ENCODE data around the gene SLC27A4.

SLC27A4 gene

GRCh38 chr9:128392302-128393144 lies 52.2 kb downstream of the SLC27A4 start:
- Mint-ChIP-seq H3K9me3 (no peaks in the 10 kb centered on the region), H3K4me3 (no peak overlapping the region), H3K27me3 (no peaks in the 10 kb centered on the region), H3K4me1 (no peaks in the 10 kb centered on the region), H3K27ac (ENCODE audit: low read depth) (no peak overlapping the region), H3K36me3 (ENCODE audit: insufficient read depth) (peaks cover 13% of the 10 kb centered on the region)
- ATAC-seq (replicated peaks; ENCODE audit: extremely low read depth, poor library complexity, severe bottlenecking) (no peak), DNase-seq (ENCODE audit: low spot score in 2 of 2) (no peak)

- Mint-ChIP-seq H3K4me1 (no peaks in the 10 kb centered on the region), H3K27ac (ENCODE audit: low read depth) (no peak overlapping the region), H3K4me3 (no peak overlapping the region), H3K9me3 (no peaks in the 10 kb centered on the region), H3K36me3 (ENCODE audit: insufficient read depth) (peaks cover 13% of the 10 kb centered on the region), H3K27me3 (no peaks in the 10 kb centered on the region)
- ATAC-seq (replicated peaks; ENCODE audit: extremely low read depth, poor library complexity, severe bottlenecking) (no peak), DNase-seq (ENCODE audit: low spot score in 2 of 2) (no peak)
Measured at GRCh38 chr9:128393145-128393775, 52.9 kb downstream of the SLC27A4 start.

- DNase-seq (ENCODE audit: low spot score in 2 of 2) (no peak), ATAC-seq (replicated peaks; ENCODE audit: extremely low read depth, poor library complexity, severe bottlenecking) (no peak)
- no peaks in the 10 kb centered on the region for H3K4me1 Mint-ChIP-seq
- H3K9me3 Mint-ChIP-seq: no peaks in the 10 kb centered on the region
- no peak overlapping the region for H3K27ac Mint-ChIP-seq (ENCODE audit: low read depth)
- H3K36me3 Mint-ChIP-seq (ENCODE audit: insufficient read depth): peaks cover 11% of the 10 kb centered on the region
- no peaks in the 10 kb centered on the region for H3K27me3 Mint-ChIP-seq
- H3K4me3 Mint-ChIP-seq: no peak overlapping the region
Measured at GRCh38 chr9:128393970-128394369, 53.6 kb downstream of the SLC27A4 start.

- H3K36me3 Mint-ChIP-seq (ENCODE audit: insufficient read depth): peaks cover 10% of the 10 kb centered on the region
- no peaks in the 10 kb centered on the region for H3K9me3 Mint-ChIP-seq
- no peaks in the 10 kb centered on the region for H3K4me1 Mint-ChIP-seq
- DNase-seq (ENCODE audit: low spot score in 2 of 2) (no peak), ATAC-seq (replicated peaks; ENCODE audit: extremely low read depth, poor library complexity, severe bottlenecking) (no peak)
- H3K27me3 Mint-ChIP-seq: no peaks in the 10 kb centered on the region
- H3K27ac Mint-ChIP-seq (ENCODE audit: low read depth): no peak overlapping the region
- no peak overlapping the region for H3K4me3 Mint-ChIP-seq
Measured at GRCh38 chr9:128394379-128395168, 54.2 kb downstream of the SLC27A4 start.

- Mint-ChIP-seq H3K36me3 (ENCODE audit: insufficient read depth) (peaks cover 5% of the 10 kb centered on the region), H3K4me1 (no peaks in the 10 kb centered on the region), H3K27ac (ENCODE audit: low read depth) (no peak overlapping the region), H3K4me3 (no peak overlapping the region), H3K9me3 (no peaks in the 10 kb centered on the region), H3K27me3 (no peaks in the 10 kb centered on the region)
- no peak for DNase-seq (ENCODE audit: low spot score in 2 of 2)
- no peak for ATAC-seq (replicated peaks; ENCODE audit: extremely low read depth, poor library complexity, severe bottlenecking)
Measured at GRCh38 chr9:128396970-128397613, 56.8 kb downstream of the SLC27A4 start.

GRCh38 chr9:128397831-128398230 lies 57.5 kb downstream of the SLC27A4 start:
- ATAC-seq (replicated peaks; ENCODE audit: extremely low read depth, poor library complexity, severe bottlenecking) (no peak), DNase-seq (ENCODE audit: low spot score in 2 of 2) (no peak)
- H3K9me3 Mint-ChIP-seq: no peaks in the 10 kb centered on the region
- H3K4me3 Mint-ChIP-seq: no peak overlapping the region
- H3K36me3 Mint-ChIP-seq (ENCODE audit: insufficient read depth): peaks cover 5% of the 10 kb centered on the region
- no peaks in the 10 kb centered on the region for H3K4me1 Mint-ChIP-seq
- peaks cover 4% of the 10 kb centered on the region for H3K27me3 Mint-ChIP-seq
- H3K27ac Mint-ChIP-seq (ENCODE audit: low read depth): no peak overlapping the region

GRCh38 chr9:128399861-128400260 lies 59.5 kb downstream of the SLC27A4 start:
- H3K9me3 Mint-ChIP-seq: no peaks in the 10 kb centered on the region
- H3K36me3 Mint-ChIP-seq (ENCODE audit: insufficient read depth): peaks cover 2% of the 10 kb centered on the region
- peaks cover 10% of the 10 kb centered on the region for H3K27me3 Mint-ChIP-seq
- ATAC-seq (replicated peaks; ENCODE audit: extremely low read depth, poor library complexity, severe bottlenecking) (no peak), DNase-seq (ENCODE audit: low spot score in 2 of 2) (no peak)
- H3K4me1 Mint-ChIP-seq: no peaks in the 10 kb centered on the region
- H3K4me3 Mint-ChIP-seq: no peak overlapping the region
- H3K27ac Mint-ChIP-seq (ENCODE audit: low read depth): no peak overlapping the region

- Mint-ChIP-seq H3K27ac (ENCODE audit: low read depth) (no peak overlapping the region), H3K4me1 (no peaks in the 10 kb centered on the region), H3K9me3 (no peaks in the 10 kb centered on the region), H3K36me3 (ENCODE audit: insufficient read depth) (no peaks in the 10 kb centered on the region), H3K4me3 (no peak overlapping the region), H3K27me3 (peaks cover 43% of the 10 kb centered on the region)
- DNase-seq (ENCODE audit: low spot score in 2 of 2): no peak
- ATAC-seq (replicated peaks; ENCODE audit: extremely low read depth, poor library complexity, severe bottlenecking): no peak
Measured at GRCh38 chr9:128404560-128404959, 64.2 kb downstream of the SLC27A4 start.

- ATAC-seq (replicated peaks; ENCODE audit: extremely low read depth, poor library complexity, severe bottlenecking): no peak
- DNase-seq (ENCODE audit: low spot score in 2 of 2): no peak
- H3K36me3 Mint-ChIP-seq (ENCODE audit: insufficient read depth): no peaks in the 10 kb centered on the region
- no peaks in the 10 kb centered on the region for H3K9me3 Mint-ChIP-seq
- peaks cover 43% of the 10 kb centered on the region for H3K27me3 Mint-ChIP-seq
- H3K27ac Mint-ChIP-seq (ENCODE audit: low read depth): no peak overlapping the region
- H3K4me3 Mint-ChIP-seq: no peak overlapping the region
- no peaks in the 10 kb centered on the region for H3K4me1 Mint-ChIP-seq
Measured at GRCh38 chr9:128405077-128405779, 64.9 kb downstream of the SLC27A4 start.

GRCh38 chr9:128405780-128406171 lies 65.4 kb downstream of the SLC27A4 start:
- DNase-seq (ENCODE audit: low spot score in 2 of 2): no peak
- Mint-ChIP-seq H3K27me3 (peaks cover 45% of the 10 kb centered on the region), H3K4me1 (no peaks in the 10 kb centered on the region), H3K4me3 (no peak overlapping the region), H3K9me3 (no peaks in the 10 kb centered on the region), H3K36me3 (ENCODE audit: insufficient read depth) (no peaks in the 10 kb centered on the region), H3K27ac (ENCODE audit: low read depth) (no peak overlapping the region)
- no peak for ATAC-seq (replicated peaks; ENCODE audit: extremely low read depth, poor library complexity, severe bottlenecking)

GRCh38 chr9:128406848-128407391 lies 66.6 kb downstream of the SLC27A4 start:
- peaks cover 56% of the 10 kb centered on the region for H3K27me3 Mint-ChIP-seq

More at GRCh38 chr9:128406848-128407391, 66.6 kb downstream of the SLC27A4 start:
- H3K9me3 Mint-ChIP-seq: no peaks in the 10 kb centered on the region
- no peak for DNase-seq (ENCODE audit: low spot score in 2 of 2)
- H3K27ac Mint-ChIP-seq (ENCODE audit: low read depth): no peak overlapping the region
- H3K4me3 Mint-ChIP-seq: no peak overlapping the region
- H3K36me3 Mint-ChIP-seq (ENCODE audit: insufficient read depth): no peaks in the 10 kb centered on the region
- H3K4me1 Mint-ChIP-seq: no peaks in the 10 kb centered on the region
- no peak for ATAC-seq (replicated peaks; ENCODE audit: extremely low read depth, poor library complexity, severe bottlenecking)
